ENCODE results near the gene MTMR2. TPM values are rescaled to one million over a fixed set of nuclear protein-coding genes. Genes with fewer than 3 reads are reported as not detected.
"Not testable (repeated sequence)": the region's sequence is repeated elsewhere in the genome, so short reads cannot be mapped to it uniquely, and the experiment has no call there.

Gene MTMR2
- total RNA-seq, 1 donor from 2014 or later: 34.6 TPM

- Mint-ChIP-seq H3K4me3 (no peak overlapping the region), H3K36me3 (peaks cover 17% of the 10 kb centered on the region), H3K27ac (no peak overlapping the region), H3K4me1 (peaks cover 4% of the 10 kb centered on the region), H3K9me3 (peaks cover 4% of the 10 kb centered on the region), H3K27me3 (ENCODE audit: low read depth) (no peaks in the 10 kb centered on the region)
- no peak for DNase-seq (ENCODE audit: low spot score in 2 of 2, unreplicated experiment in 2 of 2)
- TF ChIP-seq, protein P1, sequence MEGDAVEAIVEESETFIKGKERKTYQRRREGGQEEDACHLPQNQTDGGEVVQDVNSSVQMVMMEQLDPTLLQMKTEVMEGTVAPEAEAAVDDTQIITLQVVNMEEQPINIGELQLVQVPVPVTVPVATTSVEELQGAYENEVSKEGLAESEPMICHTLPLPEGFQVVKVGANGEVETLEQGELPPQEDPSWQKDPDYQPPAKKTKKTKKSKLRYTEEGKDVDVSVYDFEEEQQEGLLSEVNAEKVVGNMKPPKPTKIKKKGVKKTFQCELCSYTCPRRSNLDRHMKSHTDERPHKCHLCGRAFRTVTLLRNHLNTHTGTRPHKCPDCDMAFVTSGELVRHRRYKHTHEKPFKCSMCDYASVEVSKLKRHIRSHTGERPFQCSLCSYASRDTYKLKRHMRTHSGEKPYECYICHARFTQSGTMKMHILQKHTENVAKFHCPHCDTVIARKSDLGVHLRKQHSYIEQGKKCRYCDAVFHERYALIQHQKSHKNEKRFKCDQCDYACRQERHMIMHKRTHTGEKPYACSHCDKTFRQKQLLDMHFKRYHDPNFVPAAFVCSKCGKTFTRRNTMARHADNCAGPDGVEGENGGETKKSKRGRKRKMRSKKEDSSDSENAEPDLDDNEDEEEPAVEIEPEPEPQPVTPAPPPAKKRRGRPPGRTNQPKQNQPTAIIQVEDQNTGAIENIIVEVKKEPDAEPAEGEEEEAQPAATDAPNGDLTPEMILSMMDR (IDR thresholded peaks at IDR 0.05; ENCODE audit: unreplicated experiment): no peak
Measured at GRCh38 chr11:95886462-95886861, 37.4 kb downstream of the MTMR2 start.

GRCh38 chr11:95884802-95885201 is 39.1 kb downstream of the MTMR2 start:
- Mint-ChIP-seq H3K4me3 (no peak overlapping the region), H3K4me1 (peaks cover 4% of the 10 kb centered on the region), H3K36me3 (peaks cover 21% of the 10 kb centered on the region), H3K9me3 (peaks cover 4% of the 10 kb centered on the region), H3K27me3 (ENCODE audit: low read depth) (no peaks in the 10 kb centered on the region), H3K27ac (no peak overlapping the region)
- TF ChIP-seq, protein P1 (IDR thresholded peaks at IDR 0.05; ENCODE audit: unreplicated experiment): no peak
- no peak for DNase-seq (ENCODE audit: low spot score in 2 of 2, unreplicated experiment in 2 of 2)

DNA sequence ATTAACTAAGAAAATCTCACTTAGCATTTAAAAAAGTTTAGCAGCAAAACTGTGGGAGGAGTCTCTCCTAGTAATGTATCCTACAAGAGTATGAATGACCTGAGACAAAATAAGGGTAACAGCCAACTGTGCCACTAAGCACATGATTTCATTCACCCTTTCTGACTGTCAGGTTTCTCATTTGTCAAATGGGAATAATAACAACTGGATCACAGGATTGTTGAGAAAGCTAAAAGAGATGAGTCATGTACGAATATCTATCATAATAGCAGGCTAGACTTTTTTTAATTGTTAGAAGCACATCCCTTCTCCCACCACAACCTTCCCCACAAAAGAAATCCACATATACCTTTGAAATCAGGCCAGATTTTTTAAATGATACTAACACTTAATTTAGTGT is 39.5 kb downstream of the MTMR2 start:
- Mint-ChIP-seq H3K27ac (no peak overlapping the region), H3K27me3 (ENCODE audit: low read depth) (no peaks in the 10 kb centered on the region), H3K4me1 (peaks cover 4% of the 10 kb centered on the region), H3K4me3 (no peak overlapping the region), H3K9me3 (peaks cover 6% of the 10 kb centered on the region), H3K36me3 (peaks cover 23% of the 10 kb centered on the region)
- DNase-seq (ENCODE audit: low spot score in 2 of 2, unreplicated experiment in 2 of 2): no peak
- TF ChIP-seq, protein P1 (IDR thresholded peaks at IDR 0.05; ENCODE audit: unreplicated experiment): no peak

GRCh38 chr11:95883381-95883780 is 40.5 kb downstream of the MTMR2 start:
- no peak for DNase-seq (ENCODE audit: low spot score in 2 of 2, unreplicated experiment in 2 of 2)
- Mint-ChIP-seq H3K4me1 (peaks cover 4% of the 10 kb centered on the region), H3K36me3 (peaks cover 31% of the 10 kb centered on the region), H3K27ac (no peak overlapping the region), H3K27me3 (ENCODE audit: low read depth) (no peaks in the 10 kb centered on the region), H3K9me3 (peaks cover 14% of the 10 kb centered on the region), H3K4me3 (no peak overlapping the region)
- TF ChIP-seq, protein P1 (IDR thresholded peaks at IDR 0.05; ENCODE audit: unreplicated experiment): no peak

DNA sequence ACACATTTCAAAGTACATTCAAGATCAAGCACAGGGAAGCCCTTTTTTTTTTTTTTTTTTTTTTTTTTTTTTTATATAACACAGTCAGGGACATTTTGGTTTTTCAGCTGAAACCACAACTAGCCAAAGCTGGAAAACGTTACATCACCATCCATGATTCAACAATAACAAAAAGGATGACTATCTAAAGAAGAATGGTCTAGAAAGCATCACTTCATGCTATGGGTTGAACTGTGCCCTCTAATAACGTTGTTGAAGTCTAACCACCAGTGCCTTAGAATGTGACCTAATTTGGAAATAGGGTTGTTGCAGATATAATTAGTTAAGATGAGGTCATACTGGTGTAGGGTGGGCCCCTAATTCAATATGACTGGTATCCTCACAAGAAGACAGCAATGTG is 46.6 kb downstream of the MTMR2 start:
- H3K27ac Mint-ChIP-seq: no peak overlapping the region
- H3K4me1 Mint-ChIP-seq: no peaks in the 10 kb centered on the region
- peaks cover 54% of the 10 kb centered on the region for H3K36me3 Mint-ChIP-seq
- no peak overlapping the region for H3K4me3 Mint-ChIP-seq
- no peaks in the 10 kb centered on the region for H3K27me3 Mint-ChIP-seq (ENCODE audit: low read depth)
- DNase-seq (ENCODE audit: low spot score in 2 of 2, unreplicated experiment in 2 of 2): no peak
- TF ChIP-seq, protein P1 (IDR thresholded peaks at IDR 0.05; ENCODE audit: unreplicated experiment): no peak
- H3K9me3 Mint-ChIP-seq: peaks cover 44% of the 10 kb centered on the region

- not testable (repeated sequence) for H3K27ac Mint-ChIP-seq; H3K4me3 Mint-ChIP-seq; H3K27me3 Mint-ChIP-seq (ENCODE audit: low read depth); DNase-seq (ENCODE audit: low spot score in 2 of 2, unreplicated experiment in 2 of 2); H3K9me3 Mint-ChIP-seq; H3K4me1 Mint-ChIP-seq
- H3K36me3 Mint-ChIP-seq: peaks cover 14% of the 10 kb centered on the region
Measured at GRCh38 chr11:95870877-95871276, 53.0 kb downstream of the MTMR2 start.
